Fibroblast of peridontal ligament (primary cell): ENCODE measurements around the gene CXorf65.

ENCODE experiments used
- DNase-seq: peaks from one replicate; pipeline ENCODE4 v3.0.0-alpha.2; 2010; ENCODE audit errors: extremely low read depth

The CXorf65 gene

GRCh38 chrX:71107245-71107644 is 705 bp upstream of the CXorf65 start:
- no peak for DNase-seq

GRCh38 chrX:71105628-71106027 is 912 bp downstream of the CXorf65 start:
- no peak for DNase-seq

- no peak for DNase-seq
Measured at GRCh38 chrX:71103110-71103983, 3.2 kb downstream of the CXorf65 start.

GRCh38 chrX:71102292-71102691 is 4.2 kb downstream of the CXorf65 start:
- no peak for DNase-seq

GRCh38 chrX:71100581-71101505 is 5.7 kb downstream of the CXorf65 start:
- no peak for DNase-seq

- no peak for DNase-seq
Measured at GRCh38 chrX:71099736-71100135, 6.8 kb downstream of the CXorf65 start.

- no peak for DNase-seq
Measured at GRCh38 chrX:71098951-71099506, 7.5 kb downstream of the CXorf65 start.

GRCh38 chrX:71098302-71098701 is 8.2 kb downstream of the CXorf65 start:
- DNase-seq, result peak; percentile 17

GRCh38 chrX:71096760-71097032 is 9.8 kb downstream of the CXorf65 start:
- no peak for DNase-seq

- no peak for DNase-seq
Measured at GRCh38 chrX:71095981-71096759, 10.4 kb downstream of the CXorf65 start.

- DNase-seq, result peak; percentile 76
Measured at GRCh38 chrX:71095555-71095980, 11.0 kb downstream of the CXorf65 start, which contains the start of gene FOXO4. FOXO4 (plus strand) TSS chrX:71095851; CDS start chrX:71096529, 678 bp downstream.

- no peak for DNase-seq
Measured at GRCh38 chrX:71095033-71095432, 11.5 kb downstream of the CXorf65 start.

GRCh38 chrX:71091263-71091662 is 15.3 kb downstream of the CXorf65 start:
- DNase-seq, result no peak

- DNase-seq, result no peak
Measured at GRCh38 chrX:71085900-71086299, 20.6 kb downstream of the CXorf65 start.

- no peak for DNase-seq
Measured at GRCh38 chrX:71082822-71083221, 23.7 kb downstream of the CXorf65 start.

- DNase-seq, result no peak
Measured at GRCh38 chrX:71082124-71082647, 24.4 kb downstream of the CXorf65 start.

GRCh38 chrX:71081330-71082123 is 25.0 kb downstream of the CXorf65 start:
- peak; percentile 26 for DNase-seq

- DNase-seq, result no peak
Measured at GRCh38 chrX:71070531-71070930, 36.0 kb downstream of the CXorf65 start.

GRCh38 chrX:71068044-71068918 is 38.3 kb downstream of the CXorf65 start, which contains the start of gene SNX12:
SNX12 (minus strand) TSS chrX:71068334; CDS start chrX:71068306, 28 bp downstream.
- DNase-seq, result peak; percentile 93
